Stomach (tissue), 9 donors: ENCODE results near the gene NELL1. TPM values are rescaled to one million over a fixed set of nuclear protein-coding genes. Genes with fewer than 3 reads are reported as not detected.

ENCODE experiments used
- DNase-seq, 2 donors: peaks; one replicate each; pipeline versions ENCODE4 v3.0.0 to v3.0.0-alpha.2; 2013 to 2019
- H3K27ac ChIP-seq, 5 donors: fragments of 200-600 bp in 4 of 5; sonication (generic) in 4 of 5; one replicate each; pipeline ENCODE4 v1.5.1; 2013 to 2019; ENCODE audit warnings: mild to moderate bottlenecking in 1 of 5, moderate library complexity in 1 of 5
- H3K27me3 ChIP-seq, 3 donors: fragments of 200-600 bp; sonication (generic); one replicate each; pipeline ENCODE4 v1.5.1; 2017 to 2019; ENCODE audit warnings: mixed run types in 1 of 3
- H3K36me3 ChIP-seq, 4 donors: fragments of 200-600 bp; sonication (generic); 1 replicate in 3 of 4; 2 replicates in 1 of 4; pipeline ENCODE4 v1.5.1; 2016 to 2019
- H3K4me1 ChIP-seq, 4 donors: fragments of 200-600 bp; sonication (generic); one replicate each; pipeline ENCODE4 v1.5.1; 2016 to 2019
- H3K4me3 ChIP-seq, 4 donors: fragments of 200-600 bp; sonication (generic) in 3 of 4; one replicate each; pipeline ENCODE4 v1.5.1; 2016 to 2019; ENCODE audit warnings: mild to moderate bottlenecking in 1 of 4
- H3K9me3 ChIP-seq, 4 donors: fragments of 200-600 bp; sonication (generic); one replicate each; pipeline ENCODE4 v1.5.1; 2016 to 2019
- EP300 ChIP-seq: sonication (generic); formaldehyde crosslinking; IDR thresholded peaks from one replicate; pipeline ENCODE4 v1.6.1; 2017; ENCODE audit warnings: antibody characterized with exemption
- POLR2A ChIP-seq, 4 donors: fragments of 450-650 bp; IDR thresholded peaks; one replicate each; pipeline ENCODE4 v1.6.1; 2016; ENCODE audit warnings: antibody characterized with exemption in 4 of 4, control low read depth in 2 of 4, mild to moderate bottlenecking in 1 of 4, moderate library complexity in 1 of 4
- POLR2AphosphoS5 ChIP-seq, 3 donors: sonication (generic); formaldehyde crosslinking; IDR thresholded peaks; one replicate each; pipeline ENCODE4 v1.6.1; 2016; ENCODE audit warnings: antibody characterized with exemption in 3 of 3
- WGBS, 5 donors: extraction: QIAGEN DNeasy Blood & Tissue Kit in 3 of 5; methylation state at CpG; one replicate each; pipeline versions ENCODE4 v1.1.5 to v1.1.7; 2013 to 2018; 5-methylcytosine and 5-hydroxymethylcytosine counted together
- intact Hi-C: fragments of 100-400 bp; cut with DNase I; formaldehyde crosslinking; loops from one replicate; pipeline ENCODE4 v1.15.1; 2023; ENCODE audit warnings: low total_unique reads
- polyA plus RNA-seq, 3 donors: library from polyadenylated mRNA; stranded (reverse); fragments of 200-250 nt; gene quantifications; one replicate each; pipeline ENCODE4 v1.2.3, GENCODE V29; 2013
- total RNA-seq, 5 donors: library from RNA; depleted of rRNA; stranded (reverse); fragments of >200 nt; gene quantifications; one replicate each; pipeline versions ENCODE4 v1.1.0 to v1.2.3, GENCODE V29; 2014 to 2016
- TF ChIP-seq, protein P1 (sequence below), 7 experiments: fragments of 450-650 bp in 4 of 7; fragments of 200-600 bp in 3 of 7; sonication (generic) in 3 of 7; IDR thresholded peaks; one replicate each; pipeline ENCODE4 v1.5.1; 2016 to 2019; ENCODE audit warnings: antibody characterized with exemption in 7 of 7, control low read depth in 2 of 7, mild to moderate bottlenecking in 1 of 7
- donor health status: healthy with polysubstance abuse.
- donor health status: Bipolar disorder and iron deficiency.
- donor health status: healthy.

The NELL1 gene
- total and polyA plus RNA-seq, 8 donors, result 0.05 to 15.4 (median 2.7) TPM; not detected in 5

- Histone ChIP-seq H3K27ac (no peak overlapping the region), H3K9me3 (peaks cover 0 to 3% (median 0%) of the 10 kb centered on the region in 4 donors), H3K4me1 (no peaks in the 10 kb centered on the region), H3K36me3 (no peaks in the 10 kb centered on the region), H3K4me3 (no peak overlapping the region), H3K27me3 (no peaks in the 10 kb centered on the region)
- WGBS, 5 donors, result 33 to 49% (median 38%) methylated on average over 4 of the region's 4 CpGs
- intact Hi-C loops, result no loop called here
- DNase-seq, result no peak
- TF ChIP-seq EP300 (no peak), POLR2A (IDR thresholded peaks at IDR 0.05) (no peak), POLR2AphosphoS5 (IDR thresholded peaks at IDR 0.05) (no peak)
- TF ChIP-seq, protein P1, sequence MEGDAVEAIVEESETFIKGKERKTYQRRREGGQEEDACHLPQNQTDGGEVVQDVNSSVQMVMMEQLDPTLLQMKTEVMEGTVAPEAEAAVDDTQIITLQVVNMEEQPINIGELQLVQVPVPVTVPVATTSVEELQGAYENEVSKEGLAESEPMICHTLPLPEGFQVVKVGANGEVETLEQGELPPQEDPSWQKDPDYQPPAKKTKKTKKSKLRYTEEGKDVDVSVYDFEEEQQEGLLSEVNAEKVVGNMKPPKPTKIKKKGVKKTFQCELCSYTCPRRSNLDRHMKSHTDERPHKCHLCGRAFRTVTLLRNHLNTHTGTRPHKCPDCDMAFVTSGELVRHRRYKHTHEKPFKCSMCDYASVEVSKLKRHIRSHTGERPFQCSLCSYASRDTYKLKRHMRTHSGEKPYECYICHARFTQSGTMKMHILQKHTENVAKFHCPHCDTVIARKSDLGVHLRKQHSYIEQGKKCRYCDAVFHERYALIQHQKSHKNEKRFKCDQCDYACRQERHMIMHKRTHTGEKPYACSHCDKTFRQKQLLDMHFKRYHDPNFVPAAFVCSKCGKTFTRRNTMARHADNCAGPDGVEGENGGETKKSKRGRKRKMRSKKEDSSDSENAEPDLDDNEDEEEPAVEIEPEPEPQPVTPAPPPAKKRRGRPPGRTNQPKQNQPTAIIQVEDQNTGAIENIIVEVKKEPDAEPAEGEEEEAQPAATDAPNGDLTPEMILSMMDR (IDR thresholded peaks at IDR 0.05), result no peak
These were observed 638.5 kb downstream of the NELL1 start for GRCh38 chr11:21307874-21308273.

DNA sequence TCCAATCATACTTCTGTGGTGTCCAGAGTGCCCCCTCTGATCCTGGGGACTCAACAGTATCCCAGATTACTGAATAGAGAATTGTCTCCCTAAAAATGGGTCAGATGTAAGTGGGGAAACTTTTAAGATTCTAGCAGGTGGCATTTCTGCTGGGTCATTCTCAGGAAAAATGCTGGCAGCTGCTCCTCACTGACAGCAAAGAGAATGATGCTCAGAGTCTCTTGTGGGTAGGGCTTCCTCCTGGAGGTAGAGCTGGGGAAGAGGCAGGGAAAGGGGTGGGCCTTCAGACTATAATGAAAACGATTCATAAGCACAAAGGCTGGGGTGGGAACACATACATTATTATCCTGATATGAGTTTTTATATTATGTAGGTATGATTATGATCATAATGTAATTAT, 647.2 kb downstream of the NELL1 start:
- H3K4me3 ChIP-seq, result no peak overlapping the region
- DNase-seq, result no peak
- TF ChIP-seq, protein P1 (IDR thresholded peaks at IDR 0.05), result no peak
- TF ChIP-seq EP300, result no peak
- TF ChIP-seq POLR2A (IDR thresholded peaks at IDR 0.05), result no peak
- TF ChIP-seq POLR2AphosphoS5 (IDR thresholded peaks at IDR 0.05), result no peak
- H3K9me3 ChIP-seq, result no peaks in the 10 kb centered on the region
- H3K27me3 ChIP-seq, result no peaks in the 10 kb centered on the region
- intact Hi-C loops, result no loop called here
- no peak overlapping the region for H3K27ac ChIP-seq
- WGBS, 5 donors, result 10 to 25% (median 19%) methylated on average over 1 of the region's 1 CpG
- no peaks in the 10 kb centered on the region for H3K4me1 ChIP-seq
- no peaks in the 10 kb centered on the region for H3K36me3 ChIP-seq

DNA sequence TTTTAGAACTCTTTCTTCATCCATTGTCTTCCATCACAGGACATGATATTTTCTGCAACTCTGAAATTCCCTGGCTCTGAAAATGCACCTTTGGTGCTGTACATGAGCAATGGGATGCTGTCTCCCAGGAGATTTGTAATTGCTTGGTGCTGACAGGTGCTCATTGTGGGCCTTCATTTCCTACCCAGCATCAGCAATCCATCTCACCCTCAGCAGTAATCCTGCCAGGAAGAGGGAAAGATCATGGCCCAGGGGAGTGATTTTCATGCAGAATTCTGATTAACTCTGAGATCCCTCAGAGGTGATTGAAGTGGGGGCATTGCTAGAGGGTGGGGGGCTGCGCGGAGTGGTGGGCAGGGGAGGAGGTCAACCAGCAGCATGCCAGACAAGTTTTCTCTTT, 651.7 kb downstream of the NELL1 start:
- DNase-seq, result no peak
- 57 to 88% (median 70%) methylated on average over 2 of the region's 2 CpGs for WGBS, 5 donors
- no peak overlapping the region for H3K4me3 ChIP-seq
- TF ChIP-seq EP300 (no peak), POLR2AphosphoS5 (IDR thresholded peaks at IDR 0.05) (no peak), POLR2A (IDR thresholded peaks at IDR 0.05) (no peak)
- TF ChIP-seq, protein P1 (IDR thresholded peaks at IDR 0.05), result no peak
- no peak overlapping the region for H3K27ac ChIP-seq
- no peaks in the 10 kb centered on the region for H3K27me3 ChIP-seq
- no peaks in the 10 kb centered on the region for H3K9me3 ChIP-seq
- H3K36me3 ChIP-seq, result no peaks in the 10 kb centered on the region
- H3K4me1 ChIP-seq, result no peaks in the 10 kb centered on the region
- intact Hi-C loops, result no loop called here

GRCh38 chr11:21321530-21321929, 652.1 kb downstream of the NELL1 start:
- Histone ChIP-seq H3K36me3 (no peaks in the 10 kb centered on the region), H3K27ac (no peak overlapping the region), H3K9me3 (no peaks in the 10 kb centered on the region), H3K27me3 (no peaks in the 10 kb centered on the region), H3K4me3 (no peak overlapping the region), H3K4me1 (no peaks in the 10 kb centered on the region)
- intact Hi-C loops, result no loop called here
- DNase-seq, result no peak
- 18 to 41% (median 37%) methylated on average over 1 of the region's 1 CpG for WGBS, 5 donors
- no peak for TF ChIP-seq EP300
- no peak for TF ChIP-seq POLR2A (IDR thresholded peaks at IDR 0.05)
- TF ChIP-seq, protein P1 (IDR thresholded peaks at IDR 0.05), result no peak
- no peak for TF ChIP-seq POLR2AphosphoS5 (IDR thresholded peaks at IDR 0.05)
